GM21786 (cell line): ENCODE results near the gene CEP170B.
"Not testable (repeated sequence)": the region's sequence is repeated elsewhere in the genome, so short reads cannot be mapped to it uniquely, and the experiment has no call there.

Source experiments
- ATAC-seq: cut with Tn5 transposase; IDR thresholded peaks from one replicate; pipeline ENCODE4 v1.9.1; 2021; ENCODE audit not compliant: unreplicated experiment

Gene CEP170B

GRCh38 chr14:104843442-104844305 lies 21.4 kb upstream of the CEP170B start:
- no peak for ATAC-seq

- ATAC-seq: no peak
Measured at GRCh38 chr14:104844306-104845032, 20.6 kb upstream of the CEP170B start.

GRCh38 chr14:104845033-104845666 lies 19.9 kb upstream of the CEP170B start:
- ATAC-seq: no peak

GRCh38 chr14:104845834-104846441 lies 19.1 kb upstream of the CEP170B start:
- ATAC-seq: no peak

GRCh38 chr14:104852280-104852663 lies 12.8 kb upstream of the CEP170B start:
- no peak for ATAC-seq

- ATAC-seq: no peak
Measured at GRCh38 chr14:104855532-104856090, 9.5 kb upstream of the CEP170B start.

GRCh38 chr14:104856157-104856868 lies 8.8 kb upstream of the CEP170B start:
- no peak for ATAC-seq

- ATAC-seq: no peak
Measured at GRCh38 chr14:104856869-104857860, 7.9 kb upstream of the CEP170B start.

- not testable (repeated sequence) for ATAC-seq
Measured at GRCh38 chr14:104857931-104858330, 7.1 kb upstream of the CEP170B start.

- no peak for ATAC-seq
Measured at GRCh38 chr14:104858811-104859426, 6.1 kb upstream of the CEP170B start.

GRCh38 chr14:104859900-104860299 lies 5.2 kb upstream of the CEP170B start:
- ATAC-seq: no peak

- no peak for ATAC-seq
Measured at GRCh38 chr14:104860414-104860813, 4.7 kb upstream of the CEP170B start.

GRCh38 chr14:104863131-104863862 lies 1.8 kb upstream of the CEP170B start:
- no peak for ATAC-seq

GRCh38 chr14:104863923-104864266 lies 1.2 kb upstream of the CEP170B start:
- no peak for ATAC-seq

GRCh38 chr14:104864267-104865080 lies 594 bp upstream of the CEP170B start:
- no peak for ATAC-seq

GRCh38 chr14:104865631-104866441 lies 768 bp downstream of the CEP170B start:
- ATAC-seq: no peak
